Stimulated activated CD4-positive, alpha-beta T cell treated with anti-CD3 and anti-CD28 coated beads, Interleukin-4, amount 100 ng/mL, for 4 hours (primary cell): ENCODE results near the gene TRIM16.
"Not testable (repeated sequence)": the region's sequence is repeated elsewhere in the genome, so short reads cannot be mapped to it uniquely, and the experiment has no call there.

Experiments used
- DNase-seq, 2 experiments: peaks; one replicate each; pipeline ENCODE4 v3.0.0-alpha.2; 2020

TRIM16 gene

DNA sequence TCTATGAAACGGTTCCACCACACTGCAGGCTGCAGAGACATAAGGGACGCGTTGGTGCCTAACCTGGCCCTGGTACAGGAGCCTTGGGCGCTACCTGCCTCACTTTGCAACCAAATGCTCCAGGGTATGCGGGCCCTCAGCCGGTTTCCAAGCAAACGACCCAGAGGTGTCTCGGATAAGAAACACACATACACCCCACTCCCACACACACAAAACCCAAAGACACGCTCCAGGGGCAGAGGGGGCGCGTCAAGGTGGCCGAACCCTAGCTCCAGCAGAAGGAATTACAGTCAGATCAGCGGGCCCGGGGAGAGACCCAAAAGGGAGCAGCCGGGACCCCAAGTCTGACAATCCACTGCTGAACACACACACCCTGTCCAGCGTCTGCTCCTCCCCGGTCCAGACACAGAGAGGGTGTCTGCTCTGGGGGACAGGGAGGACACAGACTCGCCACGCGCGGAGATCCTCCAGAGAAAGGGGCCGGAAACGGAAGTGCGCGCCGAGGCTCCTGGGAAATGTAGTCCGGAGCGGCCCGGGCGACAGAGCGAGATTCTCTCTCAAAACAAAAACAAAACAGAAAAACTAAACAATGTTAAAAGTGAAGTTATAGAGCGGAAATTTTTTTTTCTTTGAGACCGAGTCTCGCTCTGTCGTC is at the start of gene TRIM16:
TSS of gene TRIM16 (minus strand) at position 488 of the 655 bp plus-strand sequence. CDS start 32,702 bp downstream, outside the sequence.
- DNase-seq: peak; percentile 77

GRCh38 chr17:15733174-15733789 is 49.2 kb upstream of the TRIM16 start:
- not testable (repeated sequence) for DNase-seq

GRCh38 chr17:15731900-15732299 is 47.8 kb upstream of the TRIM16 start, which contains the start of gene TBC1D26:
Gene TBC1D26 (plus strand): TSS chr17:15732283. CDS start chr17:15735349, 3,066 bp downstream.
- not testable (repeated sequence) for DNase-seq

GRCh38 chr17:15730535-15730934 is 46.4 kb upstream of the TRIM16 start:
- not testable (repeated sequence) for DNase-seq

GRCh38 chr17:15716601-15717563 is 32.8 kb upstream of the TRIM16 start:
- DNase-seq: not testable (repeated sequence)

GRCh38 chr17:15708879-15709278 is 24.8 kb upstream of the TRIM16 start:
- not testable (repeated sequence) for DNase-seq

DNA sequence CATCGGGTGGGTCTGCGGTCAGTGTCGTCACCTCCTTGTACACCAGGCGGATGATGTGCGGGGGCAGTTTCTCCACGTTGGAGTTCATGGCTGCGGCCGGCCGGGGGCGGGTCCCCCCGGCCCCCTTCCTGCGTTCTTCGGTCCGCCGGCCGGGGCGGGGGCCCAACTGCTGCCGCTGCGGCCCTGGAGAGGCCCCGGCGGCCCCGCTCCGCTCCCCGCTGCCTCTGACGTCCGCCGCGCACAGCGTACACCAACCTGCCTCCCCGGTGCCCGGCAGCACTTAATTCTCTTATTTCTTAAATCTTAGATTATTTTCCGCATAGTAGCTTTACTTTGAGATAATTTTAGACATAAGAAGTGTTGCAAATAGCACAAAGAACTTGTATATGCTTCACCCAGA is 20.7 kb upstream of the TRIM16 start:
- not testable (repeated sequence) for DNase-seq

GRCh38 chr17:15704239-15704638 is 20.1 kb upstream of the TRIM16 start:
- DNase-seq: not testable (repeated sequence)

DNA sequence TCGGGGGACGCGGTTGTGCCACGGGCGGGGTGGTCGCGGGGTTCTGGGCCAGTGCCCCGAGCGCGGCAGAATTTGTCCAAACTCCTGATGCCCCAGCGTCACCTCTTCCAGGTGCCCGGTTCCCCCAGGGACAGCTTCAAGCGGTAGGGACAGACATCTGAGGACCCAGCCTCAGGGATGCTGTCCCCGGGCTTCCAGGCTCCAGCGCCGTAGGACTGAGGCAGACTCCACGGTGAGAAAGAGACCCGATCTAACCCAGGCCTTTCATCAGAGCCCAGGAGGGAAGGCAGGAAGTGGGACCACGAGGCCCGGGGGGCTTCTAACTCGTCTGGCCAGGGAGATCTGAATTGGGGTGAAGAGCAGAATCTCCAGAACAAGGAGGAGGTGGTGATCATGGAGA is 15.8 kb upstream of the TRIM16 start:
- DNase-seq: not testable (repeated sequence)

- peak; percentile 91 to 96 for DNase-seq
Observed at GRCh38 chr17:15699413-15699924, 15.4 kb upstream of the TRIM16 start, which contains the start of gene ZNF286A. Gene ZNF286A (plus strand): TSS chr17:15699752. CDS start chr17:15700330, 578 bp downstream.

DNA sequence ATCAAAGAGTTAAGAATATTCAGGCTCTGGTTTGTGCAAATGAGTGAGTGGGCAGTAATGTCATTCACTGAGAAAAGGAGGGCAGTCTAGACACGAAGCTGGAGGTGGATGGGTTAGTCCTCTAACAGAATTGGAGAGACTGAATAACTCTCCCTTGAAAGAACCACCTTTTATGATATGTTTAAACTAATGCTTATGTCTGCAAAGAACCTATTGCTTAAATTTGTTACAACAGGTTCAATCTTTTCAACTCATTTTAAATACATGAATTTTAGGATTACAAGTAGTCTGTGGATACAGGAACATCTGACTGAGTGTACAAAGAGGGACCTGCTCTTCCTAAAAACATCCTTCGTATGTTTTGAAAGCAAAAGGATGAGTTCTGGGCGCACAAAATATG is 14.9 kb upstream of the TRIM16 start:
- not testable (repeated sequence) for DNase-seq

GRCh38 chr17:15687494-15687893 is 3.4 kb upstream of the TRIM16 start:
- not testable (repeated sequence) for DNase-seq

DNA sequence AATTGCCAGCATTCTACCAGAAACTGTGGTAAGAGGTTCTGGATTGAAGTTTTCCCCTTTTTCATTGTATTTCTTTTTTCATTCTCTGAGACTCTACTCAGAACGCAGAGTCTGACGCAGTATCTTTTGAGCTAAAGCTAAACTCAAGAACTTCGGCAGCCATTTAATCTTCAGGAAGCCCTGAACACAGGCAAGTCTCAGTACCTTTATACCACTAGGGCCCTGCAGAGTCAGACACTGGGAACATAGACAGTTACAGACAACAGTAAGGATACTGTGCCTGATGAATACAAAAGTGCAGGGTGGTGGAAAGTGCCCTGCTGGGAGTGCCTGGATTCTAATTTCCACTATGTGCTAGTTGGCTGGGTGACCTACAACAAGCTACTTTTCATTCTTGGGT is 976 bp downstream of the TRIM16 start:
- DNase-seq: not testable (repeated sequence)

GRCh38 chr17:15675991-15676390 is 8.1 kb downstream of the TRIM16 start:
- DNase-seq: not testable (repeated sequence)

GRCh38 chr17:15674640-15675039 is 9.5 kb downstream of the TRIM16 start:
- not testable (repeated sequence) for DNase-seq

DNA sequence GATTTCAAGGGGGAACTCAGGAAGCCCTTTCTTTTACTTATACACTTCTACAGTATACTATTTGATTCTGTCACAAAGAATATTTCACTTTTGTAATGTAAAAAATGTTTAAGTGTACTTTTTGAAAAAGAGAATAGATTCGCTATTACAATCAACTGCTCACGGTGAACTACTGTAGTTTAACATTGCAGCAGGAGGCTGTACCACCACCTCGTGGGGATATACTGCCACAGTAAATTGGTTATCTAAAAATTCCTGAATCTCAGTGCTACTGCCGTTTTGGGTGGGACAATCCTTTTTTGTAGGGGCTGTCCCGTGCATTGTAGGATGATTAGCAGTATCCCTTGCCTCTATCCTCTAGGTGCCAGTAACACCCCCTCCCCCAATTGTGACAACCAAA is 14.6 kb downstream of the TRIM16 start:
- DNase-seq: not testable (repeated sequence)

GRCh38 chr17:15663691-15664090 is 20.4 kb downstream of the TRIM16 start:
- no peak for DNase-seq

- no peak for DNase-seq
Observed at GRCh38 chr17:15663176-15663575, 20.9 kb downstream of the TRIM16 start.

DNA sequence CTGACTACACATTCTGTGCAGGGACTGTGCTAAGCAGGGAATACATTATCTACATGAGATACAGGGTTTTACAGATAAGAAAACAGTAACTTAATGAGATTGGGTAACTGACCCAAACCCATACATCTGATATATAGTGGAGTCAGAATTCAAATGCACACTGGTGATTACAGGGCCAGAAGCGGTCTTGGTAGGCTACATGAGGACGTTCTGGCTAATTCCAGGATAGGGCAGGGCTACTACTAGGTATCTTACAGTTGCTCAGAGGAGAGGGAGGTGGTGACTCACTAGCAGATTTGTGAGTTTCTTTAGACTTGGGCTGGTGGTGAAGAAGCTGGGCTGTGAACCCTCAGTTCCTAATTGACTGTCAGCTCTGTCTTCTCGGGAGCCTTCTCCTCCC is 21.4 kb downstream of the TRIM16 start:
- DNase-seq: no peak

DNA sequence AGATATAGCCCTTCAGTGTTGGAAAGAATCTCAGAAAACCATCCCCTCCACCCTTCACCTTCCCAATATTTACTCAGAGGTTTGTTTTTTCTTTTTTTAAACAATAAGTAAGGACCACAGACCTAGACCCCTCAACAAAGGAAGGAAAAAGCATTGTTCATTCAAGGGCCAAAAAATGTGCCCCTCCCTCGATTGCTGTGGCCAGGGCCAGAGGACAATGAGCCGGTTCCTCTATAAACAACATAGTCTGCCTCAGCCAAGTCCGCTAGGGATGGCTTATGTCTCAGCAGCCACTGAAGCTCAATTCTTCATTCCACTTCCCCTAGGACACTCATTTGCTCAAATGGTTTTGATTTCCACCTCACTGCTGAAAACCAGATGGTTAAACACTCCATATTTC is 24.0 kb downstream of the TRIM16 start:
- no peak for DNase-seq

DNA sequence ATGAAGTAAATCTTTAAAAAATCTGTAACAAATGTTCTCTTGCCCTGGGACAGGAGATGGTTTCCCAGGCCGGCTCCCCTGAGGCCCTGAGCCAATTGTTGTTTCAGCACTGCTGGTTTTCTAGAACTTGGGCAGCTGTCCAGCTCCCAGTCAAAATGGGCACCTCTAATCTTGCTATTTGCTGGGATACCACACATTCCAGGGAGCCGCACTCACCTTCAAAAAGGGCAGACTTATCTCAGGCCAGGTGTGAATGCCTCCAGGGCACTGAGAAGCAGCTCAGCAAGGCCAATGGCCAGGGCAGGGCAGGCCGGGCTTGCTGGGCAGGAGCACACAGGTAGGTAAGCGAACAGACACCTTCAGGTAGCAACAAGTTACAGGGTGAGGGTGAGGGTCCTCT is 24.4 kb downstream of the TRIM16 start:
- no peak for DNase-seq

GRCh38 chr17:15659236-15659635 is 24.9 kb downstream of the TRIM16 start:
- no peak for DNase-seq

- DNase-seq: no peak
Observed at GRCh38 chr17:15658296-15658695, 25.8 kb downstream of the TRIM16 start.
